Astrocyte (in vitro differentiated cells and primary cell): ENCODE measurements around the gene PLEKHF1.

Source experiments
- EZH2 ChIP-seq: IDR thresholded peaks from 2 replicates; pipeline ENCODE4 v1.6.1; 2012; ENCODE audit warnings: mild to moderate bottlenecking, low read length, inconsistent platforms; ENCODE audit not compliant: insufficient read depth
- TF ChIP-seq, protein P1 (sequence below): IDR thresholded peaks from 2 replicates; pipeline ENCODE4 v1.5.1; 2011; ENCODE audit warnings: low read depth, mild to moderate bottlenecking, inconsistent platforms, low read length, moderate library complexity; ENCODE audit not compliant: insufficient read depth

DNA sequence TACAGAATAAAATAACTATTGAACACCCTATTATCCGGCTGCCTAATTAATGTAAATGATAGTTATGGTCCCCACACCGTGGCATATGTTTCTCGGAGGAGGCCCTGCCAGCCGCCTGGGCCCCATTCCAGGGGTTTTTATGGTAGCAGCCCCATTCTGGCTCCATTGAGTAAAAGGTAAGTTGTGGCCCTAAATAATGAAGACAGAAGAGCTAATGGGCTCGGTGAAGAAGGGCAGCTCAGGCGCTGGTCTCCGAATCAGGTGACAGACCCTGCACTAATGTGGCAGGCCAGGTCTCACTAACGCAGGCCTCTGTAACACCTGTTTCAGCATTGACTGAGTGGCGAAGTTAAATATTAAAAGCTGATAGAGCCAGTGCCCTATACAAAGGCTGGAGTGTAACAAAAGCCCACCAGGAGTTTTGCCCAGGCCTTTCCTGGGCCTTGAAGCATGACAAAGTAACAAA, 40.0 kb upstream of the PLEKHF1 start:
- TF ChIP-seq, protein P1, sequence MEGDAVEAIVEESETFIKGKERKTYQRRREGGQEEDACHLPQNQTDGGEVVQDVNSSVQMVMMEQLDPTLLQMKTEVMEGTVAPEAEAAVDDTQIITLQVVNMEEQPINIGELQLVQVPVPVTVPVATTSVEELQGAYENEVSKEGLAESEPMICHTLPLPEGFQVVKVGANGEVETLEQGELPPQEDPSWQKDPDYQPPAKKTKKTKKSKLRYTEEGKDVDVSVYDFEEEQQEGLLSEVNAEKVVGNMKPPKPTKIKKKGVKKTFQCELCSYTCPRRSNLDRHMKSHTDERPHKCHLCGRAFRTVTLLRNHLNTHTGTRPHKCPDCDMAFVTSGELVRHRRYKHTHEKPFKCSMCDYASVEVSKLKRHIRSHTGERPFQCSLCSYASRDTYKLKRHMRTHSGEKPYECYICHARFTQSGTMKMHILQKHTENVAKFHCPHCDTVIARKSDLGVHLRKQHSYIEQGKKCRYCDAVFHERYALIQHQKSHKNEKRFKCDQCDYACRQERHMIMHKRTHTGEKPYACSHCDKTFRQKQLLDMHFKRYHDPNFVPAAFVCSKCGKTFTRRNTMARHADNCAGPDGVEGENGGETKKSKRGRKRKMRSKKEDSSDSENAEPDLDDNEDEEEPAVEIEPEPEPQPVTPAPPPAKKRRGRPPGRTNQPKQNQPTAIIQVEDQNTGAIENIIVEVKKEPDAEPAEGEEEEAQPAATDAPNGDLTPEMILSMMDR, result no peak
- TF ChIP-seq EZH2, result no peak
